ENCODE results near the gene USH1C.

Gene USH1C

DNA sequence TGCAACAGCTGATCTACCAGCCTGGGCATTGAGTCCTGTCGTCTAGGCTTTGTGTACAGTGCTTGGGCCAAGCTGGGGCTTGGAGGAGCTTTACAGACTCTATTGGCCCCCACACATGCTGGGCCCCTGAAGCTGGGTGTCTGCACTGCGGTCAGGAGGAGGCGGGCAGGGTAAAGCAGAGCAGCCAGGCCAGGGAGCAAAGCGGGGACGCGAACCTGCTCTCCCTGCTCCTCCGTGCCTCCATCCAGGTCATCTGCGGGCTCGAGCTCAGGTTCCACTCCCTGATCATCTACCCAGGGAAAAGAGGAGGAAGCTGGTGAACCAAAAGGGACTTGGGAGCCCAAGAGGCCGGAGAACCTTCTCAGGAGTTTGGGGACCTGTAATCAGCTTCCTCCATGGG, 27.0 kb downstream of the USH1C start:
- TF ChIP-seq ESRRG (CRISPR knock-in tag; IDR thresholded peaks at IDR 0.05) (no peak), BACH2 (CRISPR knock-in tag; IDR thresholded peaks at IDR 0.05; ENCODE audit: borderline replicate concordance) (no peak), SNAI2 (CRISPR knock-in tag; IDR thresholded peaks at IDR 0.05) (no peak), RARB (CRISPR knock-in tag; IDR thresholded peaks at IDR 0.05) (no peak), ZFP3 (CRISPR knock-in tag; IDR thresholded peaks at IDR 0.05) (no peak), ARNTL (CRISPR knock-in tag; IDR thresholded peaks at IDR 0.05; ENCODE audit: borderline replicate concordance, low read depth) (no peak), ZNF70 (CRISPR knock-in tag; IDR thresholded peaks at IDR 0.05) (no peak), ZNF8 (CRISPR knock-in tag; IDR thresholded peaks at IDR 0.05) (no peak), TCF4 (CRISPR knock-in tag; IDR thresholded peaks at IDR 0.05; ENCODE audit: borderline replicate concordance) (no peak)
- TF ChIP-seq, protein P1, sequence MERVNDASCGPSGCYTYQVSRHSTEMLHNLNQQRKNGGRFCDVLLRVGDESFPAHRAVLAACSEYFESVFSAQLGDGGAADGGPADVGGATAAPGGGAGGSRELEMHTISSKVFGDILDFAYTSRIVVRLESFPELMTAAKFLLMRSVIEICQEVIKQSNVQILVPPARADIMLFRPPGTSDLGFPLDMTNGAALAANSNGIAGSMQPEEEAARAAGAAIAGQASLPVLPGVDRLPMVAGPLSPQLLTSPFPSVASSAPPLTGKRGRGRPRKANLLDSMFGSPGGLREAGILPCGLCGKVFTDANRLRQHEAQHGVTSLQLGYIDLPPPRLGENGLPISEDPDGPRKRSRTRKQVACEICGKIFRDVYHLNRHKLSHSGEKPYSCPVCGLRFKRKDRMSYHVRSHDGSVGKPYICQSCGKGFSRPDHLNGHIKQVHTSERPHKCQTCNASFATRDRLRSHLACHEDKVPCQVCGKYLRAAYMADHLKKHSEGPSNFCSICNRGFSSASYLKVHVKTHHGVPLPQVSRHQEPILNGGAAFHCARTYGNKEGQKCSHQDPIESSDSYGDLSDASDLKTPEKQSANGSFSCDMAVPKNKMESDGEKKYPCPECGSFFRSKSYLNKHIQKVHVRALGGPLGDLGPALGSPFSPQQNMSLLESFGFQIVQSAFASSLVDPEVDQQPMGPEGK (CRISPR knock-in tag; IDR thresholded peaks at IDR 0.05; ENCODE audit: borderline replicate concordance), result no peak
- TF ChIP-seq, protein P2, sequence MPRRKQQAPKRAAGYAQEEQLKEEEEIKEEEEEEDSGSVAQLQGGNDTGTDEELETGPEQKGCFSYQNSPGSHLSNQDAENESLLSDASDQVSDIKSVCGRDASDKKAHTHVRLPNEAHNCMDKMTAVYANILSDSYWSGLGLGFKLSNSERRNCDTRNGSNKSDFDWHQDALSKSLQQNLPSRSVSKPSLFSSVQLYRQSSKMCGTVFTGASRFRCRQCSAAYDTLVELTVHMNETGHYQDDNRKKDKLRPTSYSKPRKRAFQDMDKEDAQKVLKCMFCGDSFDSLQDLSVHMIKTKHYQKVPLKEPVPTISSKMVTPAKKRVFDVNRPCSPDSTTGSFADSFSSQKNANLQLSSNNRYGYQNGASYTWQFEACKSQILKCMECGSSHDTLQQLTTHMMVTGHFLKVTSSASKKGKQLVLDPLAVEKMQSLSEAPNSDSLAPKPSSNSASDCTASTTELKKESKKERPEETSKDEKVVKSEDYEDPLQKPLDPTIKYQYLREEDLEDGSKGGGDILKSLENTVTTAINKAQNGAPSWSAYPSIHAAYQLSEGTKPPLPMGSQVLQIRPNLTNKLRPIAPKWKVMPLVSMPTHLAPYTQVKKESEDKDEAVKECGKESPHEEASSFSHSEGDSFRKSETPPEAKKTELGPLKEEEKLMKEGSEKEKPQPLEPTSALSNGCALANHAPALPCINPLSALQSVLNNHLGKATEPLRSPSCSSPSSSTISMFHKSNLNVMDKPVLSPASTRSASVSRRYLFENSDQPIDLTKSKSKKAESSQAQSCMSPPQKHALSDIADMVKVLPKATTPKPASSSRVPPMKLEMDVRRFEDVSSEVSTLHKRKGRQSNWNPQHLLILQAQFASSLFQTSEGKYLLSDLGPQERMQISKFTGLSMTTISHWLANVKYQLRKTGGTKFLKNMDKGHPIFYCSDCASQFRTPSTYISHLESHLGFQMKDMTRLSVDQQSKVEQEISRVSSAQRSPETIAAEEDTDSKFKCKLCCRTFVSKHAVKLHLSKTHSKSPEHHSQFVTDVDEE (CRISPR knock-in tag; IDR thresholded peaks at IDR 0.05), result no peak

DNA sequence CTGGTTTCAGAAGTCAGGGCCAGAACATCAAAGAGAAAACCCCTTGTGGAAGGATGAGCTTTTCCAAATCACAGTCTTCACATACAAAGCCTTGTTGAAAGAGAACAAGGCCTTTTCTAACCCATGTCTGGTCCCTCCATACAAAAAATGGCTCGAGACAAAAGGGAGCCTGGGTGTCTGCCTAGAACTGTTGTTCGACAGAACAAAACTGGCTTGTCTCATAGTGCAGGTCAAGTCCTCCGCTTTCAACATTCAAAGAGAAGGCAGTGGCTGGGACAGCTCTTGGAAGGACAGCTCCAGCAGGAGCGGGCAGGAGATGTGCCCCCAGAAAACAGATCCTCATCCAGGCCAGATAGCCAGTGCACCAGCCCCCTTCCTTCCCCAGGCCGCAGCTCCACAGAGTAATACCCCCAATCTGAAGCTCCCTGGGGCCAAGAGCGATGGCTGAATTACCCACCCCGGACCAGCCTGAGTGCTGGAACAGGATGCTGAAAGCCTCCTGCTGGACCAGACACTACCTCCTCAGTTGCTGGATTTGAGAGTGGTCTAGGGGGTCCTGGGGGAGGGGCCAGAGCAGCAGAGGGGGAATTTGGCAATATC, 27.6 kb downstream of the USH1C start:
- no peak for ATAC-seq
- no peak for TF ChIP-seq RARB (CRISPR knock-in tag; IDR thresholded peaks at IDR 0.05)
- no peak for TF ChIP-seq TCF4 (CRISPR knock-in tag; IDR thresholded peaks at IDR 0.05; ENCODE audit: borderline replicate concordance)
- TF ChIP-seq ZNF70 (CRISPR knock-in tag; IDR thresholded peaks at IDR 0.05), result no peak
- TF ChIP-seq, protein P1 (CRISPR knock-in tag; IDR thresholded peaks at IDR 0.05; ENCODE audit: borderline replicate concordance), result no peak
- TF ChIP-seq ARNTL (CRISPR knock-in tag; IDR thresholded peaks at IDR 0.05; ENCODE audit: borderline replicate concordance, low read depth), result no peak
- TF ChIP-seq, protein P2 (CRISPR knock-in tag; IDR thresholded peaks at IDR 0.05), result no peak
- TF ChIP-seq OSR1 (CRISPR knock-in tag; IDR thresholded peaks at IDR 0.05), result no peak
- TF ChIP-seq ZFP3 (CRISPR knock-in tag; IDR thresholded peaks at IDR 0.05), result no peak
- TF ChIP-seq, protein P3, sequence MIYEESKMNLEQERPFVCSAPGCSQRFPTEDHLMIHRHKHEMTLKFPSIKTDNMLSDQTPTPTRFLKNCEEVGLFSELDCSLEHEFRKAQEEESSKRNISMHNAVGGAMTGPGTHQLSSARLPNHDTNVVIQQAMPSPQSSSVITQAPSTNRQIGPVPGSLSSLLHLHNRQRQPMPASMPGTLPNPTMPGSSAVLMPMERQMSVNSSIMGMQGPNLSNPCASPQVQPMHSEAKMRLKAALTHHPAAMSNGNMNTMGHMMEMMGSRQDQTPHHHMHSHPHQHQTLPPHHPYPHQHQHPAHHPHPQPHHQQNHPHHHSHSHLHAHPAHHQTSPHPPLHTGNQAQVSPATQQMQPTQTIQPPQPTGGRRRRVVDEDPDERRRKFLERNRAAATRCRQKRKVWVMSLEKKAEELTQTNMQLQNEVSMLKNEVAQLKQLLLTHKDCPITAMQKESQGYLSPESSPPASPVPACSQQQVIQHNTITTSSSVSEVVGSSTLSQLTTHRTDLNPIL (CRISPR knock-in tag; IDR thresholded peaks at IDR 0.05; ENCODE audit: low read depth), result no peak
- TF ChIP-seq TOX (CRISPR knock-in tag; IDR thresholded peaks at IDR 0.05; ENCODE audit: borderline replicate concordance), result no peak
- TF ChIP-seq ZC3H10 (CRISPR knock-in tag; IDR thresholded peaks at IDR 0.05), result no peak
- no peak for TF ChIP-seq ESRRG (CRISPR knock-in tag; IDR thresholded peaks at IDR 0.05)
- TF ChIP-seq, protein P4, sequence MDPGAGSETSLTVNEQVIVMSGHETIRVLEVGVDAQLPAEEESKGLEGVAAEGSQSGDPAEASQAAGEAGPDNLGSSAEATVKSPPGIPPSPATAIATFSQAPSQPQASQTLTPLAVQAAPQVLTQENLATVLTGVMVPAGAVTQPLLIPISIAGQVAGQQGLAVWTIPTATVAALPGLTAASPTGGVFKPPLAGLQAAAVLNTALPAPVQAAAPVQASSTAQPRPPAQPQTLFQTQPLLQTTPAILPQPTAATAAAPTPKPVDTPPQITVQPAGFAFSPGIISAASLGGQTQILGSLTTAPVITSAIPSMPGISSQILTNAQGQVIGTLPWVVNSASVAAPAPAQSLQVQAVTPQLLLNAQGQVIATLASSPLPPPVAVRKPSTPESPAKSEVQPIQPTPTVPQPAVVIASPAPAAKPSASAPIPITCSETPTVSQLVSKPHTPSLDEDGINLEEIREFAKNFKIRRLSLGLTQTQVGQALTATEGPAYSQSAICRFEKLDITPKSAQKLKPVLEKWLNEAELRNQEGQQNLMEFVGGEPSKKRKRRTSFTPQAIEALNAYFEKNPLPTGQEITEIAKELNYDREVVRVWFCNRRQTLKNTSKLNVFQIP (CRISPR knock-in tag; IDR thresholded peaks at IDR 0.05; ENCODE audit: borderline replicate concordance, low read depth), result no peak
- no peak for TF ChIP-seq ZNF8 (CRISPR knock-in tag; IDR thresholded peaks at IDR 0.05)

More for the DNA sequence above, 27.0 kb downstream of the USH1C start:
- ATAC-seq, result no peak

Data from SK-N-SH treated with all-trans-retinoic acid at 6 μM for 48 hours (cell line).